NCI-H460 (cell line): ENCODE measurements around the gene CCL19. TPM values are rescaled to one million over a fixed set of nuclear protein-coding genes. Genes with fewer than 3 reads are reported as not detected.

ENCODE experiments used
- DNase-seq: peaks from one replicate; pipeline ENCODE4 v3.0.0-alpha.2; 2016; ENCODE audit warnings: low read depth; ENCODE audit errors: extremely low read depth
- small RNA-seq, 2 experiments: library from RNA; depleted of rRNA; stranded (forward); fragments of <200 nt; gene quantifications; one replicate each; pipeline ENCODE3, GENCODE V24; 2014
- total RNA-seq: library from RNA; depleted of rRNA; stranded (reverse); fragments of >200 nt; shearing (Covaris generic); gene quantifications from 2 replicates; pipeline ENCODE4 v1.2.3, GENCODE V29; 2014; rRNA removed

CCL19 gene
- total RNA-seq, 1 experiment from 2014 or later, result not detected

DNA sequence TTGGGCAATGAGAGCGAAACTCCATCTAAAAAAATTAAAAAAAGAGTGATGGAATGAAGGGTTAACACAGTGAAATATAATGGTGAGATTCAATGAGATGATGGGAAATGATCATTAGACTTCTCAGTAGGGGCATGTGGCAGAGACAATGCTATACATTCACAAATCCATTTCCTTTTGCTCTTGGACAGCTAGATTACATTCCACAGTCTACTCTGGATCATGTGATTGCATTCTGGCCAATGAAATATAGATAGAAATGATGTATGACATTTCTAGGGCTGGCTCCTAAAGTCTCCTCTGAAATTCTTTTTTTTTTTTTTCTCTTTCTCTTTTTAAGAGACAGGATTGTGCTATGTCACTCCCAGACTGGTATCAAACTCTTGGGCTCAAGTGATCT lies 48.4 kb downstream of the CCL19 start:
- no peak for DNase-seq

Small RNA genes within 50 kb of the gene (small RNA-seq; reads per million reads assigned to genes)
- 0 reads per million in 2 experiments for gene CCL27

Other genes starting within 250 kb of the CCL19 start
- 7.7 and 9.3 TPM in 2 replicates for gene FAM219A, start 232.7 kb downstream of the CCL19 start, total RNA-seq
- gene DNAI1, start 232.5 kb downstream of the CCL19 start, total RNA-seq, result 0.25 TPM in 1 of 2 replicates, not detected in the other
- not detected in 2 replicates for gene ENHO, start 168.3 kb downstream of the CCL19 start, total RNA-seq
- 0.17 TPM in 1 of 2 replicates, not detected in the other for gene CNTFR, start 101.6 kb downstream of the CCL19 start, total RNA-seq
- 27.3 and 40.0 TPM in 2 replicates for gene RPP25L, start 79.2 kb downstream of the CCL19 start, total RNA-seq
- gene DCTN3, start 70.8 kb downstream of the CCL19 start, total RNA-seq, result 32.3 and 41.3 TPM in 2 replicates
- not detected in 2 replicates for gene ARID3C, start 62.2 kb downstream of the CCL19 start, total RNA-seq
- 80.3 and 83.5 TPM in 2 replicates for gene SIGMAR1, start 53.5 kb downstream of the CCL19 start, total RNA-seq
- 14.0 and 16.0 TPM in 2 replicates for gene GALT, start 44.6 kb downstream of the CCL19 start, total RNA-seq
- gene IL11RA, start 39.1 kb downstream of the CCL19 start, total RNA-seq, result 2.2 and 3.3 TPM in 2 replicates
- 0.47 TPM in 1 of 2 replicates, not detected in the other for gene CCL27, start 28.6 kb downstream of the CCL19 start, total RNA-seq
- gene CCL21, start 18.9 kb upstream of the CCL19 start, total RNA-seq, result not detected in 2 replicates